ENCODE results near the gene SYT11.

Gene SYT11

GRCh38 chr1:155932487-155932886 is 73.1 kb downstream of the SYT11 start:
- DNase-seq (ENCODE audit: extremely low spot score, insufficient read length, low read depth) (no peak), FAIRE-seq (no peak)

- DNase-seq (ENCODE audit: extremely low spot score, insufficient read length, low read depth) (no peak), FAIRE-seq (no peak)
These were observed 74.3 kb downstream of the SYT11 start for GRCh38 chr1:155933591-155934096.

GRCh38 chr1:155934097-155934935 is 74.9 kb downstream of the SYT11 start, which contains the start of gene KHDC4:
KHDC4 (minus strand) TSS chr1:155934413; CDS start chr1:155934373, 40 bp downstream.
- DNase-seq (ENCODE audit: extremely low spot score, insufficient read length, low read depth) (peak; percentile 86), FAIRE-seq (peak; percentile 99)
